ENCODE data around the gene CD22.

CD22 gene

DNA sequence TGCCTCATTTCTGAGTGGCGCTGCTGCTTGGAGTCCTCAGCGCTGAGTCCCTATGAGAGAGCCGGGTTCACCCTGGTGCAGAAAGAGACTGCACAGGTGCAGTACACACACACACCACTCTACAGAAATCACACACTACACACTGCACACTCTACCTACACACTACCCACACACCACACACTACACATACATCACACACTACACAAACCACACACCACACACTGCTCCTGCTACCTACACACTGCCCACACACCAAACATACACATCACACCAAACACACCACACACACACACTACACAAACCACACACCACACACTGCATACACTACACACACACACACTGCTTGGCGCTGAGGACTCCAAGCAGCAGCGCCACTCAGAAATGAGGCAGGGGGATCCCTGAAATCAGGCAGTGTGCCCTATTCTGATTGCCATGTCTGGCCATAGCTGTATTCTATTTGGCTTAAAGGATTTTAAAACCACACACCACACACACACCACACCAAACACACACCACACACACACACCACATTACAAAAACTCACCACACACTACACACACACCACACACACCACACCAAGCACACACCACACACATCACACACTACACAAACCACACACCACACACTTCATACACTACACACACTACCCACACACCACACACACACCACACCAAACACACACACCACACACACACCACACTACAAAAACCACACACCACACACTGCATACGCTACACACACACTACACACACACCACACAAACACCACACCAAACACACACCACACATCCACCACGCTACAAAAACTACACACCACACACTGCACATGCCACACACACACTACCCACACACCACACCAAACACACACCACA is 32.1 kb upstream of the CD22 start:
- TF ChIP-seq, protein P1, sequence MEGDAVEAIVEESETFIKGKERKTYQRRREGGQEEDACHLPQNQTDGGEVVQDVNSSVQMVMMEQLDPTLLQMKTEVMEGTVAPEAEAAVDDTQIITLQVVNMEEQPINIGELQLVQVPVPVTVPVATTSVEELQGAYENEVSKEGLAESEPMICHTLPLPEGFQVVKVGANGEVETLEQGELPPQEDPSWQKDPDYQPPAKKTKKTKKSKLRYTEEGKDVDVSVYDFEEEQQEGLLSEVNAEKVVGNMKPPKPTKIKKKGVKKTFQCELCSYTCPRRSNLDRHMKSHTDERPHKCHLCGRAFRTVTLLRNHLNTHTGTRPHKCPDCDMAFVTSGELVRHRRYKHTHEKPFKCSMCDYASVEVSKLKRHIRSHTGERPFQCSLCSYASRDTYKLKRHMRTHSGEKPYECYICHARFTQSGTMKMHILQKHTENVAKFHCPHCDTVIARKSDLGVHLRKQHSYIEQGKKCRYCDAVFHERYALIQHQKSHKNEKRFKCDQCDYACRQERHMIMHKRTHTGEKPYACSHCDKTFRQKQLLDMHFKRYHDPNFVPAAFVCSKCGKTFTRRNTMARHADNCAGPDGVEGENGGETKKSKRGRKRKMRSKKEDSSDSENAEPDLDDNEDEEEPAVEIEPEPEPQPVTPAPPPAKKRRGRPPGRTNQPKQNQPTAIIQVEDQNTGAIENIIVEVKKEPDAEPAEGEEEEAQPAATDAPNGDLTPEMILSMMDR (IDR thresholded peaks at IDR 0.05; ENCODE audit: borderline replicate concordance, insufficient read depth, low read depth, low read length), result no peak
- H3K4me3 ChIP-seq (ENCODE audit: low read depth, low read length), result no peak overlapping the region

DNA sequence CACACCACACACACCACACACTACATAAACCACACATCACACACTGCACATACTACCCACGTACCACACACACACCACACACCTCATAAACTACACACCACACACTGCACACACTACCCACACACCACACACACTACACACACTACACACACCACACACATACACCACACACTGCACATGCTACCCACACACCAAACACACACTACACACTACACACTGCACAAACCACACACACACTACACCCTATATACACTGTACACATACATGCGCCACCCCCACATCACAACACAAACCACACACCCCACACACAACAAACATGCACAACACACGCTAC is 31.5 kb upstream of the CD22 start:
- TF ChIP-seq, protein P1 (IDR thresholded peaks at IDR 0.05; ENCODE audit: borderline replicate concordance, insufficient read depth, low read depth, low read length), result no peak
- no peak overlapping the region for H3K4me3 ChIP-seq (ENCODE audit: low read depth, low read length)

DNA sequence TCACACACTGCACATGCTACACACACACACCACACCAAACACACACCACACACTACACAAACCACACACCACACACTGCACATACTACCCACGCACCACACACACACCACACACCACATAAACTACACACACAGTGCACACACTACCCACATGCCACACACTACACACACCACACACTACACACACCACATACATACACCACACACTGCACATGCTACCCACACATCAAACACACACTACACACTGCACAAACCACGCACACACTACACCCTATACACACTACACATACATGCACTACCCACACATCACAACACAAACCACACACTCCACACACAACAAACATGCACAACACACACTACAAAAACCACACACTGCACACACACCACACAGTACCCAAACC is 31.1 kb upstream of the CD22 start:
- TF ChIP-seq, protein P1 (IDR thresholded peaks at IDR 0.05; ENCODE audit: borderline replicate concordance, insufficient read depth, low read depth, low read length), result no peak
- no peak overlapping the region for H3K4me3 ChIP-seq (ENCODE audit: low read depth, low read length)

DNA sequence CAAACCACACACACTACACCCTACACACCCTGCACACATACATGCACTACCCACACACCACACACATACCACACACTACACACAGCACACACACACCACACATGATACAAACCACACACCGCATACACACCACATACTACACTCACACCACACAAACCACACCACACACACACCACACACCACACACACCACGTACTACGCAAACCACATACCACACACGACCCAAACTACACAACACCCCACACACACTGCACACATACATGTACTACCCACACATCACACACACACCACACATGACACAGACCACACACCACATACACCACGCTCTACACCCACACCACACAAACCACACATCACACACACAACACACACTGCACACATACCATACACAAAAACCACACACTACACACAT is 30.4 kb upstream of the CD22 start:
- TF ChIP-seq, protein P1 (IDR thresholded peaks at IDR 0.05; ENCODE audit: borderline replicate concordance, insufficient read depth, low read depth, low read length), result no peak
- no peak overlapping the region for H3K4me3 ChIP-seq (ENCODE audit: low read depth, low read length)

DNA sequence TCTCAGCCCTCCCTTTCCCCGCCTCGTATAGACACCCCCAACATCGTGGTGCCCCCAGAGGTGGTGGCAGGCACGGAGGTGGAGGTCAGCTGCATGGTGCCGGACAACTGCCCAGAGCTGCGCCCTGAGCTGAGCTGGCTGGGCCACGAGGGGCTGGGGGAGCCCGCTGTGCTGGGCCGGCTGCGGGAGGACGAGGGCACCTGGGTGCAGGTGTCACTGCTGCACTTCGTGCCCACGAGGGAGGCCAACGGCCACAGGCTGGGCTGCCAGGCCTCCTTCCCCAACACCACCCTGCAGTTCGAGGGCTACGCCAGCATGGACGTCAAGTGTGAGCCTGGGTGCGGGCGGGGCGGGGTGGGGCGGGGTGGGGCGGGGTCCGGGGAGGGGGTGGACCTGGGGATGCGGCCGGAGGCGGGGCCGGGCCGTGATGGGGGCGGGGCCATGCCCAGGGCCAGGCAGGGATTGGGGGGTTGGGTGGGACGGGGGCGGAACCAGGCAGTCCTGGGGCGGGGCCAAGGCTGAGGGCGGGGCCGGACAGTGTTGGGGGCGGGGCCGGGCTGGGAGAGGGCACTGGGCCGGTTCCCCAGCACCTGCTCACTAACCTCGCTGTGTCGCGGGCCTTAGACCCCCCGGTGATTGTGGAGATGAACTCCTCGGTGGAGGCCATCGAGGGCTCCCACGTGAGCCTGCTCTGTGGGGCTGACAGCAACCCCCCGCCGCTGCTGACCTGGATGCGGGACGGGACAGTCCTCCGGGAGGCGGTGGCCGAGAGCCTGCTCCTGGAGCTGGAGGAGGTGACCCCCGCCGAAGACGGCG is 29.3 kb upstream of the CD22 start:
- no peak overlapping the region for H3K4me3 ChIP-seq (ENCODE audit: low read depth, low read length)
- TF ChIP-seq, protein P1 (IDR thresholded peaks at IDR 0.05; ENCODE audit: borderline replicate concordance, insufficient read depth, low read depth, low read length), result no peak

DNA sequence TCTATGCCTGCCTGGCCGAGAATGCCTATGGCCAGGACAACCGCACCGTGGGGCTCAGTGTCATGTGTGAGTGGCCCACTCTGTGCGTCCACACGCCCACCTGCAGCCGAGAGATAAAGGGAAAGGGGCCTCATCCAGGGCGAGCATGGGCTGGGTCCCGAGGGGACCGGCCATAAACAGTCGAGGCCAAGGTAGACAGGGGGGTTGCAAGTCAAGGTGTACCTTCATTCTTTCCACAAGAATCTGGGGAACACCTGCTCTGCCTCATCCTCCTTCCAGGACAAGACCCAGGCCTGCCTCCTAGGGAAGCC is 28.7 kb upstream of the CD22 start:
- TF ChIP-seq, protein P1 (IDR thresholded peaks at IDR 0.05; ENCODE audit: borderline replicate concordance, insufficient read depth, low read depth, low read length), result no peak

DNA sequence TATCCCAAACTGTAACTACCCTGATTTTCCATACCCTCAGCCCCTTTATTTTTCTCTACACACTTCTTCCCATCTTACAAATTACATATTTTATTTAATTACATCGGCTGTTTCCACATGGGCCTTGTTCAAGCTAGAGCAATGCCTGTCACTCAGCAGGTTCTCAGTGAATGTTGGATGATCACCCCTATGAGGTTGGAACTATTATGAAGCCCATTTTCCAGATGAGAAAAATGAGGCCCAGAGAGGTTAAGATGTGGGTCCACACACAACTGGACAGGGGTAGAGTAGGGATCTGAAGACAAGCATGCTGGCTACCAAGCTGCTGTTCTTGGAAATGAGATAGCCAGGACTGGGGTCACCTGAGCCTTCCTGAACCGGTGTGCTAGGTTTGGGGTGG is 27.0 kb upstream of the CD22 start:
- H3K4me3 ChIP-seq (ENCODE audit: low read depth, low read length), result no peak overlapping the region
- TF ChIP-seq, protein P1 (IDR thresholded peaks at IDR 0.05; ENCODE audit: borderline replicate concordance, insufficient read depth, low read depth, low read length), result no peak

More for the DNA sequence above, 28.7 kb upstream of the CD22 start:
- no peak overlapping the region for H3K4me3 ChIP-seq (ENCODE audit: low read depth, low read length)

Data from GM12875 (cell line).